K562 (cell line): ENCODE measurements around the gene TRANK1. TPM values are rescaled to one million over a fixed set of nuclear protein-coding genes. Genes with fewer than 3 reads are reported as not detected.
"Not testable (repeated sequence)": the region's sequence is repeated elsewhere in the genome, so short reads cannot be mapped to it uniquely, and the experiment has no call there.

Experiments used
- ATAC-seq: fragments of 200-7000 bp; cut with Tn5 transposase; 3 replicates; pipeline ENCODE4 v1.9.1; 2020; ENCODE audit warnings: moderate library complexity
- BruUV-seq: library from RNA; stranded (reverse); fragments of 400-500 nt; replicated peaks from 2 replicates; lab custom pipeline; 2021; lab: Mats Ljungman, UMichigan
- CTCF ChIA-PET: fragments of 300-600 bp; formaldehyde crosslinking; extraction: SDS; loops from one replicate; lab custom pipeline; 2021; ENCODE audit warnings: low intra/inter-chr PET ratio; lab: Yijun Ruan, JAX
- POLR2A ChIA-PET: fragments of 300-600, 350-650 bp; sonication (Branson Sonifier 250); formaldehyde crosslinking; extraction: SDS; loops from one replicate; lab custom pipeline; 2021; ENCODE audit warnings: antibody characterized with exemption, inconsistent platforms; lab: Yijun Ruan, JAX
- DNase-seq, 4 experiments: peaks; one replicate each; pipeline versions ENCODE4 v3.0.0 to v3.0.0-alpha.2; 2011 to 2018; ENCODE audit warnings: low spot score in 3 of 4, mixed read lengths in 3 of 4; ENCODE audit errors: extremely low read depth in 1 of 4
- FAIRE-seq: peaks from 2 replicates; lab custom pipeline; 2011; peaks lifted over from hg19 to GRCh38; lab: Jason Lieb, UNC
- H2AFZ ChIP-seq: 2 replicates; pipeline ENCODE4 v1.6.0; 2011; ENCODE audit warnings: low read depth, low read length, control low read depth, inconsistent platforms
- H3K27ac ChIP-seq: fragments of 200-600 bp; 3 replicates; pipeline ENCODE4 v1.8.0; 2011; ENCODE audit warnings: low read depth, mild to moderate bottlenecking, control low read depth, inconsistent platforms, low read length, moderate library complexity, mixed read lengths; ENCODE audit errors: extremely low read depth
- H3K27me3 ChIP-seq, 2 experiments: fragments of 300-600 bp in 1 of 2; 2 replicates in 1 of 2; 3 replicates in 1 of 2; pipeline versions ENCODE4 v1.6.0 to v1.8.0; 2011; ENCODE audit warnings: inconsistent platforms in 2 of 2, low read length in 2 of 2, mild to moderate bottlenecking in 1 of 2, mixed read lengths in 1 of 2, moderate library complexity in 1 of 2; ENCODE audit not compliant: control insufficient read depth in 2 of 2, insufficient read depth in 2 of 2
- H3K36me3 ChIP-seq: fragments of 300-600 bp; 3 replicates; pipeline ENCODE4 v1.8.0; 2011; ENCODE audit warnings: mild to moderate bottlenecking, low read length, inconsistent platforms; ENCODE audit not compliant: control insufficient read depth, insufficient read depth
- H3K4me1 ChIP-seq, 2 experiments: fragments of 200-600 bp in 1 of 2; replicated peaks in 1 of 2; 2 replicates in 1 of 2; 3 replicates in 1 of 2; pipeline versions ENCODE4 v1.5.1 to v1.8.0; 2011; ENCODE audit warnings: inconsistent platforms in 2 of 2, low read length in 2 of 2, mild to moderate bottlenecking in 1 of 2, mixed read lengths in 1 of 2, moderate library complexity in 1 of 2; ENCODE audit not compliant: control insufficient read depth in 2 of 2, insufficient read depth in 2 of 2
- H3K4me2 ChIP-seq: 2 replicates; pipeline ENCODE4 v1.6.1; 2011; ENCODE audit warnings: low read length, control low read depth, inconsistent platforms, mixed read lengths; ENCODE audit not compliant: insufficient read depth
- H3K4me3 ChIP-seq: fragments of 200-600 bp; sonication (generic), shearing (Covaris generic); 2 replicates; pipeline ENCODE4 v1.5.1; 2016; ENCODE audit warnings: control low read depth, inconsistent platforms
- H3K79me2 ChIP-seq: fragments of 200-600 bp; 3 replicates; pipeline ENCODE4 v1.8.0; 2011; ENCODE audit warnings: low read length, inconsistent platforms; ENCODE audit not compliant: control insufficient read depth, insufficient read depth
- H3K9ac ChIP-seq, 2 experiments: 2 replicates each; pipeline versions ENCODE4 v1.6.0 to v1.6.1; 2011; ENCODE audit warnings: low read depth in 2 of 2, low read length in 2 of 2, control low read depth in 1 of 2, inconsistent platforms in 1 of 2, mild to moderate bottlenecking in 1 of 2, mixed read lengths in 1 of 2; ENCODE audit not compliant: insufficient read depth in 1 of 2
- H3K9me1 ChIP-seq: one replicate; pipeline ENCODE4 v1.6.0; 2011; ENCODE audit warnings: inconsistent platforms, mild to moderate bottlenecking, low read length, moderate library complexity; ENCODE audit not compliant: control insufficient read depth, insufficient read depth
- H3K9me3 ChIP-seq: replicated peaks from 2 replicates; pipeline ENCODE4 v1.5.1; 2011; ENCODE audit warnings: low read depth, low read length, inconsistent platforms; ENCODE audit not compliant: control insufficient read depth, insufficient read depth
- H4K20me1 ChIP-seq: replicated peaks from 2 replicates; pipeline ENCODE4 v1.6.1; 2011; ENCODE audit warnings: low read length, inconsistent platforms, mixed read lengths; ENCODE audit not compliant: control insufficient read depth, insufficient read depth
- KHSRP ChIP-seq: fragments of 450-650 bp; IDR thresholded peaks from 2 replicates; pipeline ENCODE4 v1.6.1; 2017
- POU5F1 ChIP-seq: fragments of 150-350 bp; IDR thresholded peaks from 2 replicates; pipeline ENCODE4 v1.6.1; 2014; ENCODE audit warnings: borderline replicate concordance, low read length, low read depth, mild to moderate bottlenecking; ENCODE audit not compliant: partially characterized antibody
- RFX1 ChIP-seq: fragments of 450-650 bp; IDR thresholded peaks from 2 replicates; pipeline ENCODE4 v1.6.1; 2016; ENCODE audit warnings: mild to moderate bottlenecking, moderate library complexity
- TBL1XR1 ChIP-seq, 2 experiments: IDR thresholded peaks; 2 replicates each; pipeline ENCODE4 v1.6.1; 2012; ENCODE audit warnings: improper control_type of control experiment in 2 of 2, low read length in 2 of 2, mild to moderate bottlenecking in 1 of 2
- WGBS: fragments of 100-300 bp; shearing (Covaris generic); methylation state at CpG from one replicate; pipeline ENCODE4 v1.1.6; 2016; ENCODE audit warnings: low coverage, mixed read lengths; ENCODE audit not compliant: insufficient coverage; ENCODE audit errors: missing lambda C conversion rate; 5-methylcytosine and 5-hydroxymethylcytosine counted together
- in situ Hi-C: fragments of 300-500 bp; cut with MboI; formaldehyde crosslinking; loops from 4 replicates; pipeline ENCODE4 v1.15.0; 2018; ENCODE audit warnings: inconsistent platforms, mixed read lengths
- intact Hi-C: fragments of 100-400 bp; cut with micrococcal nuclease; formaldehyde crosslinking; loops from 2 replicates; pipeline ENCODE4 v1.14.2; 2022
- polyA plus RNA-seq, 8 experiments: library from polyadenylated mRNA; depleted of rRNA in 4 of 8; stranded (reverse) in 5 of 8; unstranded in 3 of 8; fragments of >200 nt; fragmentation: Nextera tagmentation in 2 of 8; fragmentation: Illumina TruSeq in 1 of 8; extraction: Ambion mirVana in 2 of 8; extraction: Trizol in 1 of 8; gene quantifications; 2 replicates each; pipeline versions ENCODE4 v1.2.1 to v1.2.3, GENCODE V29; 2011 to 2014; ENCODE audit warnings: inconsistent platforms in 1 of 8, missing spikeins in 1 of 8
- total RNA-seq, 7 experiments: library from RNA; depleted of rRNA in 6 of 7; stranded (reverse); fragments of >200 nt in 6 of 7; fragmentation: Illumina TruSeq in 2 of 7; extraction: Trizol in 2 of 7; gene quantifications; 2 replicates each; pipeline versions ENCODE4 v1.2.1 to v1.2.3, GENCODE V29; 2011 to 2021; ENCODE audit warnings: low replicate concordance in 1 of 7

Gene TRANK1
- total and polyA plus RNA-seq, 9 of the 15 experiments (the other 6 are each of a cell fraction or from before 2014, with no cell fraction given), result 0.41 to 5.3 (median 2.1) TPM

DNA sequence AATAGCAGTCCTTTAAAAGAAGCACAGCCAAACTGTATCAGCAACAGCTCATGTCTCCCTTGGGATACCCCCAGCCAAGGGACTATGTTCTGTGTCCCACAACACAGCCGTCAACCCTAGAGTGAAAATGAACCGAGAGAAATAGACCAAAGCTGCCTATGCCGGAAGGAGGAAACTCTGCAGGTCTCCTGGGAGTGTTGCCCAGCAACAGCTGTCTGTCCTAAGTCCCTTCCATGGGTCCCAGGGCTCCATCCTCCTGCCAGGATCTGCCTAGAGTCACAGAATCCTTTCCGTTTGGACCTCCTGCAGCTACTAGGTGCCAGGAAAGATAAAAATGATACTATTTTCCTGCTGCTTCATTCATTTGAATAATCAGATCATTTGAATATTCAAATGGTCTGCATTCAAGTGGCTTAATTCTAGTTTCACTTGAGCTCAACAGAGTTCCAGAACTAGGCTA is 53.1 kb downstream of the TRANK1 start:
- ChIA-PET CTCF (no interaction called here), POLR2A (no interaction called here)
- no peaks in the 10 kb centered on the region for H3K9me3 ChIP-seq
- no peak for FAIRE-seq
- no peak for DNase-seq
- TF ChIP-seq RFX1 (peak; percentile 50; the same call in 1 of the 2 replicates), POU5F1 (no peak), TBL1XR1 (IDR thresholded peaks at IDR 0.05; ENCODE audit: low read length in 2 of 2) (no peak), KHSRP (no peak)
- no peak overlapping the region for H3K4me2 ChIP-seq
- no peak overlapping the region for H3K27ac ChIP-seq
- BruUV-seq, result no TSS peak
- in situ Hi-C loops (no loop called here), intact Hi-C loops (no loop called here)
- H3K9ac ChIP-seq, result 0 out of 4 replicates have a peak overlapping the region, but pooled peaks of 1 of the 2 experiments have one; percentile 19
- H3K4me3 ChIP-seq, result no peak overlapping the region
- no peaks in the 10 kb centered on the region for H4K20me1 ChIP-seq
- no peak for ATAC-seq
- H3K79me2 ChIP-seq, result no peaks in the 10 kb centered on the region
- 34% methylated on average over 4 of the region's 4 CpGs for WGBS
- no peaks in the 10 kb centered on the region for H3K27me3 ChIP-seq
- H3K36me3 ChIP-seq, result no peaks in the 10 kb centered on the region
- H3K9me1 ChIP-seq, result no peaks in the 10 kb centered on the region
- H3K4me1 ChIP-seq, result peaks cover 0 to 9% of the 10 kb centered on the region in 2 experiments; a peak in 2 of 5 replicates
- peak overlapping the region; percentile 10; the same call in 1 of the 2 replicates for H2AFZ ChIP-seq

DNA sequence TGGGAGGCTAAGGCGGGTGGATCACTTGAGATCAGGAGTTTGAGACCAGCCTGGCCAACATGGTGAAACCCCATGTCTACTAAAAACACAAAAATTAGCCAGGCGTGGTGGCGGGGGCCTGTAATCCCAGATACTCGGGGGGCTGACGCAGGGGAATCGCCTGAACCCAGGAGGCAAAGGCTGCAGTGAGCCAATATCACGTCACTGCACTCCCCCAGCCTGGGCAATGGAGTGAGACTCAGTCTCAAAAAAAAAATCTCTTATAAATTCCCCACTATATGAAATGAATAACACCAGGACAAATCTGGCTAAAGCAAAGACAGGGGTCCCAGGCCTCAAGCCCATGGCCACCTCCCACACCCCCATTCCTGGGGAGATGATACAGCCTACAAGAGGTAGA is 53.8 kb downstream of the TRANK1 start:
- H3K27ac ChIP-seq, H3K9ac ChIP-seq, CTCF ChIA-PET, FAIRE-seq, intact Hi-C loops, H3K4me1 ChIP-seq, H2AFZ ChIP-seq, H3K4me2 ChIP-seq, H3K9me1 ChIP-seq, H3K27me3 ChIP-seq, H3K36me3 ChIP-seq, H3K79me2 ChIP-seq, DNase-seq, H3K4me3 ChIP-seq, ATAC-seq, BruUV-seq, H3K9me3 ChIP-seq, POLR2A ChIA-PET, H4K20me1 ChIP-seq, in situ Hi-C loops: not testable (repeated sequence)
- 42% methylated on average over 7 of the region's 7 CpGs for WGBS
